ENCODE results near the gene SCN5A.

The SCN5A gene

DNA sequence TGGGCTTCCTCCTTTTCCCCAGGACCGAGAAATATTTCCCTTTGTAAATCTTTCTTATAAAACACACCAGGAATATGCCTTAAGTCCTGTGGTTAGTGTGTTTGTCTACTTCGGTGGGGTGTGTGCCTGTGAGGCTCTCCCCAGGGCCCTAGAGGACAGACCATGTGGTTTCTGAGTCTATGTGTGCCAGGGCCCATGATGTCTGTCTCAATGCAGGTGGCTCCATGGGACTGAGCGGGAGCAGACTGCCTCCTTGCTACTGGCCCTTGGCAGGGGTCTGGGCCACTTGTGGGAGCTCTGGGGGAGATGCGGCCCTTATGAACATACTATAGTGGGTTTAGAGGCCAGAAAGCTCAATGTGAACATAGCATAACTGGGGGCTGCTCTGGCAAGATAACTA lies 37.6 kb downstream of the SCN5A start:
- H3K4me3 ChIP-seq (ENCODE audit: low read depth, low read length), result no peak overlapping the region
- TF ChIP-seq, protein P1, sequence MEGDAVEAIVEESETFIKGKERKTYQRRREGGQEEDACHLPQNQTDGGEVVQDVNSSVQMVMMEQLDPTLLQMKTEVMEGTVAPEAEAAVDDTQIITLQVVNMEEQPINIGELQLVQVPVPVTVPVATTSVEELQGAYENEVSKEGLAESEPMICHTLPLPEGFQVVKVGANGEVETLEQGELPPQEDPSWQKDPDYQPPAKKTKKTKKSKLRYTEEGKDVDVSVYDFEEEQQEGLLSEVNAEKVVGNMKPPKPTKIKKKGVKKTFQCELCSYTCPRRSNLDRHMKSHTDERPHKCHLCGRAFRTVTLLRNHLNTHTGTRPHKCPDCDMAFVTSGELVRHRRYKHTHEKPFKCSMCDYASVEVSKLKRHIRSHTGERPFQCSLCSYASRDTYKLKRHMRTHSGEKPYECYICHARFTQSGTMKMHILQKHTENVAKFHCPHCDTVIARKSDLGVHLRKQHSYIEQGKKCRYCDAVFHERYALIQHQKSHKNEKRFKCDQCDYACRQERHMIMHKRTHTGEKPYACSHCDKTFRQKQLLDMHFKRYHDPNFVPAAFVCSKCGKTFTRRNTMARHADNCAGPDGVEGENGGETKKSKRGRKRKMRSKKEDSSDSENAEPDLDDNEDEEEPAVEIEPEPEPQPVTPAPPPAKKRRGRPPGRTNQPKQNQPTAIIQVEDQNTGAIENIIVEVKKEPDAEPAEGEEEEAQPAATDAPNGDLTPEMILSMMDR (IDR thresholded peaks at IDR 0.05; ENCODE audit: borderline replicate concordance, insufficient read depth, low read depth, low read length), result no peak

DNA sequence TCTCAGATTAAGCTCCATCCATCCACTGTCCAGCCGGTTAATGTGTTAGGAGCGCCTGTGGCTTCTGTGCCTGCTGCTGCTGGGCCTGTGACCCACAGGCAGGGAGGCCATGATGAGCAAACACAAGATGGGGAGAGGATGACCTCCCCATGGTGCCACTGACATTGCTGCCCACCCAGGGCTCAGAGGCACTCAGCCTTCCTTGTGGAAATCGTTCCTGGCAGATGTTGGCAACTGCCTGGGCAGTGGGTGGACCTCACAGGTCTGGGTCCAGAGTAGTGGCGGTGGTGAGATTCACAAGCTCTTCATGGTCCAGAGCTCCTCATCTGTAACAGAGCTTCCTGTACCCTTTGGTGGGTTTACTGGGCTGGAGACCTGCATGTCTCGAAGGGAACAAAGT lies 38.6 kb downstream of the SCN5A start:
- no peak overlapping the region for H3K4me3 ChIP-seq (ENCODE audit: low read depth, low read length)
- TF ChIP-seq, protein P1 (IDR thresholded peaks at IDR 0.05; ENCODE audit: borderline replicate concordance, insufficient read depth, low read depth, low read length), result no peak

DNA sequence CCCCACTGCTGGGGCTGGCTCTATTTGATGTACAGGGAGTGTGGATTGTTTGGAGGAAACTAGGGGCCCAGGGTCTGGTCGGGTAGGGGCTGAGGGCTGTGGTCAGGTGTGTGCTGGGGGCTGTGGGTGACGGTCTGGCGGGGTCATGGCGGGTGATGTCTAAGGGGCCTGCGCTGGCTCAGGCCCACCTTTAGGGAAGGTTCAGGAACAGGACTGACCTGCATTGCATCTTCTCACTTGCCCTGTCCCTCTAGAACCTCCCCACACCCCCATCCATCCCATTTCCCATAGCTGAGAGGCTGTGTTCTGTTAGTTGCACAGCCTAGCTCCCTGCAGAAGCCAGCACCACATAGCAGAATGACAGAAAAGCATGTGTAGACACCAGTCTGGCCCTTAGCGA lies 39.1 kb downstream of the SCN5A start:
- TF ChIP-seq, protein P1 (IDR thresholded peaks at IDR 0.05; ENCODE audit: borderline replicate concordance, insufficient read depth, low read depth, low read length), result no peak
- no peak overlapping the region for H3K4me3 ChIP-seq (ENCODE audit: low read depth, low read length)

DNA sequence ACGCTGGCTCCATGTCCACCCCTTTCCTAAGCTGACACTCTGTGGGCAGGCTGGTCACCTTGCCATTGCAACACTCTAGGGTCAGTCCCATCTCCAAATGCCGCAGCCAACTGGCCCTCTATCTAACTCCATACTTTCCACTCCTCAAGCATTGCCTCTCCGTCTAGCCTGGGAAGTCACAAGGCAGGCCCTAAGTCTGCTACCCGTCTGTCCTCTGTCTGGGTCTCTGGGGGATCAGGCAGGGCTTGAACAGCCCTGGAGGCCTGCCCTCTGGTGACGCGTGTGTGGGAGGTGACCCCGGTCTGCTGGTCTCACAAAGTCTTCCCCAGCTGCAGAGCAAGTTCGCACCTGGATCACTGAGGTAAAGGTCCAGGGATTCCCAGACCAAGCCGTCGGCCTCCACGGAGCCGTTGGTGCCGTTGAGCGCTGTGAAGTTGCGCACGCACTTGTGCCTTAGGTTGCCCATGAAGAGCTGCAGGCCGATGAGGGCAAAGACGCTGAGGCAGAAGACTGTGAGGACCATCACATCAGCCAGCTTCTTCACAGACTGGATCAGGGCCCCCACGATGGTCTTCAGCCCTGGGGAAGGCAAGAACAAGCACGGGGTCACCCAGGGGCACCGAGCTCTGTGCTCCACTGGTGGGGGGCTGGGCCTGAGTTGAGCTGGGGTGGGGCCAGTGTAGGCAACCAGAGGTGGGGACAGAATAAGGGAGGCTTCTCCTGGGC lies 39.9 kb downstream of the SCN5A start:
- TF ChIP-seq, protein P1 (IDR thresholded peaks at IDR 0.05; ENCODE audit: borderline replicate concordance, insufficient read depth, low read depth, low read length), result no peak

DNA sequence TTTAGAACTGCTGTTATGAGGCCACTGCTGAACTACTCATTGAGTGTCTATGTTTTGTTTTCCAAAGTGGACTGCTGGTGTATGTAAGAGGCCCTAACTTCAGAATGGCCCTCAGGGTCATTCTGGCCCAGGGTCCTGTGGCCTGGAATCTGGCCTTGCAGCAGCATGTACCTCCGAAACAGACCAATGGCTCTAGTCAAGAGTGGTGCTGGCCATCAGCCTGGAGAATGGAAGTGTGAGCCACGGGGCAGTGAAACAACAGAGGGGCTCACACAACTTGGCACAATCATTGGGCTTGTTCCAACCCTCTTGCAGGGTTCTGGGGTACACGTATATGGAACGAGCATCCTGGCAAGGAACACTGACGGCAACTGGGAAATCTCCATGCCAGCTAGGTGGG lies 40.5 kb downstream of the SCN5A start:
- TF ChIP-seq, protein P1 (IDR thresholded peaks at IDR 0.05; ENCODE audit: borderline replicate concordance, insufficient read depth, low read depth, low read length), result no peak
- H3K4me3 ChIP-seq (ENCODE audit: low read depth, low read length), result no peak overlapping the region

More for the DNA sequence above, 39.9 kb downstream of the SCN5A start:
- no peak overlapping the region for H3K4me3 ChIP-seq (ENCODE audit: low read depth, low read length)

DNA sequence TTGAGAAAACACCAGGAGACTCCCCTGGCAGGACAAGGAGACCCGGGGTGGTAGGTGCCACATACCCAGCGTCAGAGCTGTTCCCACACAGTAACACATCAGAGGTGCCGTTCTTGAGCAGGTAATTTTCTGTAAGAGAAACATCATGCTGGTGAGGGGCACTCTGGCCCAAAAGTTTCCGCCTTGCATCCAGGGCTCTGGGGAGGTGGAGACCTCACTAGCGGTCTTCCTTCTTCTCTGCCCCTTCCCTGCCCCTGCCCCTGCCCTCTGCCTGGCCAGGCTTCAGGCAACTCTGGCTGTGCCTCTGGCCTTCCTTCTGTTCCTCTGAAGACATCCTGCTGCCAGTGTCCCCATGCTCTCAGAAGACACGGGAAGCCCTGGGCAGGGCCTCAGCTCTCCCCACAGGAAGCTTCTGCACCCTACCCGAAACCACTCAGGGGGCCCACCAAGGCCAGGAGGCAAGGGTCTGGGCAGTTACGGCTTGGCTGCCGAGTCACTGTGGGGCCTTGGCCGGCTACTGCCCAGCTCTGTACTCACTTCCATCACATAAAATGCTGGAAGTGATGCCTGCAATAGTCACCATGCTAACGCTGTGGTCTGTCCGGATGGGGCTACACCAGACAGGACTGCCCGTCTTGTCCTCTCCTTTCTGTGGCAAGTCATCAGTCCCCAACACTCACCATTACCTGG lies 41.3 kb downstream of the SCN5A start:
- H3K4me3 ChIP-seq (ENCODE audit: low read depth, low read length), result no peak overlapping the region
- TF ChIP-seq, protein P1 (IDR thresholded peaks at IDR 0.05; ENCODE audit: borderline replicate concordance, insufficient read depth, low read depth, low read length), result no peak

DNA sequence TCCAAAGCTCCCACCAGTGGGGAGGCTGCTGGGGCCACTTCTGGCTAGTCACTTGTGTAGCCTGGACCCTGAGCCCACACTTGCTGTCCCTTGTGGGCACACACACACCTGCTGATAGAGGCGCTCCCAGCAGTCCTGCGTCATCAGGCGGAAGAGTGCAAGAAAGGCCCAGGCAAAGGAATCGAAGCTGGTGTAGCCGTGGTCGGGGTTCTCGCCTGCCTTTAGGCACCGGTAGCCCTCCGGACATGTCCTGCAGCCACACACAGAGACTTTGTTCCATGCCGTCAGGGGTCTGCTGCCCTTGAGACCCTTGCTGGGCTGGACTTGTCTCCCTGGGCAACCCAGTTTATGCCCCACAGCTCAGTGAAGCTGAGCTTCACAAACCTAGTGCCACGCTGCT lies 42.9 kb downstream of the SCN5A start:
- TF ChIP-seq, protein P1 (IDR thresholded peaks at IDR 0.05; ENCODE audit: borderline replicate concordance, insufficient read depth, low read depth, low read length), result no peak
- no peak overlapping the region for H3K4me3 ChIP-seq (ENCODE audit: low read depth, low read length)

Measured in GM12875 (cell line).